Stimulated activated CD8-positive, alpha-beta memory T cell treated with anti-CD3 and anti-CD28 coated beads, Interleukin-4, amount 100 ng/mL, for 48 hours (primary cell): ENCODE data around the gene SH3TC1.
A peak's percentile ranks its signal among the peaks of the same experiment; 100 is the strongest.

Experiments
- DNase-seq: peaks from one replicate; pipeline ENCODE4 v3.0.0-alpha.2; 2020

The SH3TC1 gene

GRCh38 chr4:8181844-8182243 is 17.2 kb upstream of the SH3TC1 start:
- no peak for DNase-seq

- DNase-seq, result no peak
Measured at GRCh38 chr4:8182294-8182693, 16.8 kb upstream of the SH3TC1 start.

GRCh38 chr4:8182858-8183725 is 16.0 kb upstream of the SH3TC1 start:
- DNase-seq, result no peak

- DNase-seq, result no peak
Measured at GRCh38 chr4:8184061-8184460, 15.0 kb upstream of the SH3TC1 start.

- DNase-seq, result no peak
Measured at GRCh38 chr4:8185295-8185694, 13.8 kb upstream of the SH3TC1 start.

GRCh38 chr4:8185930-8186329 is 13.2 kb upstream of the SH3TC1 start:
- DNase-seq, result no peak

- no peak for DNase-seq
Measured at GRCh38 chr4:8188085-8188484, 11.0 kb upstream of the SH3TC1 start.

- DNase-seq, result no peak
Measured at GRCh38 chr4:8188743-8189550, 10.1 kb upstream of the SH3TC1 start.

GRCh38 chr4:8189551-8190466 is 9.3 kb upstream of the SH3TC1 start:
- no peak for DNase-seq

- DNase-seq, result no peak
Measured at GRCh38 chr4:8191136-8191747, 7.8 kb upstream of the SH3TC1 start.

- DNase-seq, result peak; percentile 36
Measured at GRCh38 chr4:8192748-8193738, 6.0 kb upstream of the SH3TC1 start.

- no peak for DNase-seq
Measured at GRCh38 chr4:8194306-8195242, 4.5 kb upstream of the SH3TC1 start.

GRCh38 chr4:8195431-8195830 is 3.7 kb upstream of the SH3TC1 start:
- DNase-seq, result no peak

- DNase-seq, result no peak
Measured at GRCh38 chr4:8195841-8196458, 3.1 kb upstream of the SH3TC1 start.

- no peak for DNase-seq
Measured at GRCh38 chr4:8197521-8197920, 1.6 kb upstream of the SH3TC1 start.

GRCh38 chr4:8198206-8198905 is 734 bp upstream of the SH3TC1 start:
- no peak for DNase-seq

- DNase-seq, result no peak
Measured at GRCh38 chr4:8199594-8200301, 658 bp downstream of the SH3TC1 start.

GRCh38 chr4:8200302-8200975 is 1.3 kb downstream of the SH3TC1 start:
- DNase-seq, result no peak
